Heart left ventricle (tissue), 13 donors: ENCODE results near the gene RHOJ.

Source experiments
- CTCF ChIP-seq, 12 donors: fragments of 200-600 bp; sonication (generic) in 4 of 12; IDR thresholded peaks; one replicate each; pipeline versions ENCODE4 v1.5.0 to v1.8.0; 2018 to 2022; ENCODE audit warnings: antibody characterized with exemption in 12 of 12, mild to moderate bottlenecking in 5 of 12
- POLR2A ChIP-seq, 2 donors: fragments of 450-650 bp; IDR thresholded peaks; one replicate each; pipeline ENCODE4 v1.6.1; 2017; ENCODE audit warnings: antibody characterized with exemption in 2 of 2, mild to moderate bottlenecking in 2 of 2, moderate library complexity in 2 of 2
- donor health status: ischemic (EF 13 %, LVEDD 7.1; RV severe dilation, severe dysfunction).
- donor health status: DM: no; HTN: yes; CAD: no.
- donor health status: DM: no; HTN: no; CAD: no.
- donor health status: ischemic (EF 25% LVEDD 6.9; RV normal size, moderate dysfunction).
- donor health status: ischemic (EF 25% LVEDD 5.7; RV mildly dilated, moderate dysfunction).
- donor health status: ischemic (EF 35%, LVEDD 5.7; RV mildly dilated, moderate dysfunction).
- donor health status: nonischemic (EF 11% LVEDD 7.7; RV severe dilation, severe dysfunction).
- donor health status: DM: yes; HTN: yes; CAD: no.
- donor health status: PGD.
- donor health status: ischemic (EF 29% LVEDD 5.4; RV normal size, mild dysfunction).
- donor health status: nonischemic (EF 23%, LVEDD 6.1; RV moderate dilation, normal function).

- TF ChIP-seq CTCF (IDR thresholded peaks at IDR 0.05) = no peak
- no peak for TF ChIP-seq POLR2A (IDR thresholded peaks at IDR 0.05)
Measured at GRCh38 chr14:63192085-63192484, 12.2 kb upstream of the RHOJ start.
